Amniotic epithelial cell (primary cell): ENCODE data around the gene SF3B3.
A peak's percentile ranks its signal among the peaks of the same experiment; 100 is the strongest.

Source experiments
- DNase-seq: peaks from one replicate; pipeline ENCODE4 v3.0.0-alpha.2; 2010; ENCODE audit warnings: low read depth

The SF3B3 gene

GRCh38 chr16:70590722-70591415, 67.3 kb downstream of the SF3B3 start:
- no peak for DNase-seq

DNA sequence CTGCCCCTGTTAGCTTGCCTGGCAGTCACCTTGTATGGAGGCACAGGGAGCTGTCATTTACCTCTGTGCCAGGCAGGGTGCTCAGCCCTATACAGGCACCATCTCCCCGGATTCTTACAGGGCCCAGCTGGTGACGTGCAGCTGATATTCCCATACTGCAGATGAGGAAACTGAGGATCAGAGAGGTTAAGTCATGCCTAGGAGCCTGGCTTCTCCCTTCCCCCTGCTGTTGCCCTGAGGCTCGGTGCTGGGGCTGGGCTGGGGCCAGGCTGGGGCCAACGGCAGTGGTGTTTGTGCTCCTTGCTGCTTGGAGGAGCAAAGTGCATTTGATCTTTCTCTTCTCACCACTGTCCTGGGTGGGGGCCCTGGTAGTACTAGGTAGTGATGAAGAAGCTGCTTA, 68.0 kb downstream of the SF3B3 start:
- no peak for DNase-seq

DNA sequence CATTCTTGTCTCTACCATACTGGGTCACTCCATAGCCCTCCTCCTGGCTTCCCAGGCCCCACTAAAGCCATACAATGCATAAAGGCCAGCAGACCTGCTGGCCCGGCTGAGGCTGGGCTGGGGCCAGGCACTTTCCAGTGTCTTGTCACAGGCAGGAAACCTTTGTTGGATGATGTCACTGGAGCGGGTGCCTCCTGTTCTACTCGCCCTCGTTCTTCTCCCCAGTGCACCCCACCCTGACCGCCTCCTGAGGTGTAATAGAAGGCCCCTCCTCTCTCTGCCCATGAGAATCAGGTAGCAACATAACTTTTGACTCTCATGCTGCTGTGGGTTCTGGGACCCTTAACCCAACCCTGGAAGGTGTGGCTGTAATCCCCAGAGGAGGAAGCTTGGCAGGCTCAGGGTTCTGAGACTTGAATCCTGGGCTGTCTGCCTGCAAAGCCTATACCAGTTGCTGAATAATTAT, 68.5 kb downstream of the SF3B3 start:
- DNase-seq: no peak

- DNase-seq: no peak
Measured at GRCh38 chr16:70593544-70593943, 69.9 kb downstream of the SF3B3 start.

- DNase-seq: peak; percentile 64
Measured at GRCh38 chr16:70594569-70594968, 71.0 kb downstream of the SF3B3 start.

DNA sequence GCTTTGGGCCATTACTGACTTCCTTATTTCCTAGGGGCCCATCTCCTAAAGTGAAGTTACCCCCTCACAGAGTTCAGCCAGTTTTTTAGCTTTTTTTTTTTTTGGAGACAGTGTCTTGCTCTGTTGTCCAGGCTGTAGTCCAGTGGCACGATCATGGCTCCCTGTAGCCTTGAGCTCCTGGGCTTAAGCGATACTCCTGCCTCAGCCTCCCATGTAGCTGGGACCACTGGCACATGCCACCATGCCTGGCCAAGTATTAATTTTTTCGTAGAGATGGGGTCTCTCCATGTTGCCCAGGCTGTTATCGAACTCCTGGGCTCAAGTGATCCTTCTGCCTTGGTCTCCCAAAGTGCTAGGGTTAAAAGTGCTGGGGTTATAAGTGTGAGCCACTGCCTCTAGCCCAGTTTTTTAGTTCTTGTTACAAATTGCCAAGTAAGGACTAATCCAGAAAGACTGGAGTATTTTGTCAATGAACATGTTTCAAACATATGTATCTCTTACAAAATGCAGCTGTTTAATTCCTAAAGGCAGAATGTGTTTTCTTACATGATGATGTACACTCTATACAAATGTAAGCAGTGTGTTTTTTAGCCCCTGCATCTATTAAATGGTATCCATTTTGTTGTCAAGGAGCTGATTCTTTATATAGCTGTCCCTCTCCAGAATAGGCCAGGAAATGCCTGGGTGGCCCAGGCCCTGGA, 73.7 kb downstream of the SF3B3 start:
- DNase-seq: no peak

GRCh38 chr16:70598937-70599503, 75.4 kb downstream of the SF3B3 start:
- no peak for DNase-seq

GRCh38 chr16:70600730-70601129, 77.1 kb downstream of the SF3B3 start:
- DNase-seq: no peak

DNA sequence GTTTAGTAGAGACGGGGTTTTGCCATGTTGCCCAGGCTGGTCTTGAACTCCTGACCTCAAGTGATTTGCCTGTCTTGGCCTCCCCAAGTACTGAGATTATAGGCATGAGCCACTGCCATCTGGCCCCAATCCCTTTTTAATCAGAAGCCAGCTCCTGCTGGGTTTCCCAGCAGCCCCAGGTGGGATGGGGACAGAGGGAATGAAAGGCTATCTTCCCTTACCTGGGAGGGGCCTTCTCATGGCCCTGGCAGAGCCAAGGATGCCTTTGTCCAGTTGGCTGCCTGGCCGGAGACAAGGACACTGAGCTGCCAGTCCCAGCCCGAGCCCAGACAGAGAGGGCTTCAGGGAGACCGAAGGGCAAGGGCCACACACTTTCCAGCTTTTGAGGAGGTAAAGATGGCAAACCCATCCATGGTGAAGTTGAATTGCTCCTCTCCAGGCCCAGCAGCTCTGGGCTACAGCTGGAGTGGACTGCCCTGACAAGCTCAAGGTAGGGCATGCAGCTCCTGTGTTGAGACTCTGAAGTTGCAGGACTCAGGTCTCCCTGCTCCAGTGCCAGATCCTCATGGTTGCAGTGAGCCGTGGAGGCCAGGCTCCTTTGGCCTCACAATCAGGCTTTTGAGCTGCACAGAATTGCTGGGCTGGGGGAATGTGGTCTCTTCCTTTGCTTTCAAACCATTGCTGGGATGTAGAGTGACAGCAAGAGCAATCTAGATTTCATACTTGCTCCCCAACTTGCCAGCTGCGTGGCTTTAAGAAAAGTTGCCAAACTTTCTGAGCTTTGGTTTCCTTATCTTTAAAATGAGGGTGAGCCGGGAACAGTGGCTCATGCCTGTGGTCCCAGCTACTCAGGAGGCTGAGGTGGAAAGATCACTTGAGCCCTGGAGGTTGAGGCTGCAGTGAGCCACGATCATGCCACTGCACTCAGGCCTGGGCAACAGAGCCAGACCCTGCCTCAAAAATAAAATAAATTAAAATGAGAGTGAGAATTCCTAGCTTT, 78.3 kb downstream of the SF3B3 start:
- DNase-seq: peak; percentile 79

DNA sequence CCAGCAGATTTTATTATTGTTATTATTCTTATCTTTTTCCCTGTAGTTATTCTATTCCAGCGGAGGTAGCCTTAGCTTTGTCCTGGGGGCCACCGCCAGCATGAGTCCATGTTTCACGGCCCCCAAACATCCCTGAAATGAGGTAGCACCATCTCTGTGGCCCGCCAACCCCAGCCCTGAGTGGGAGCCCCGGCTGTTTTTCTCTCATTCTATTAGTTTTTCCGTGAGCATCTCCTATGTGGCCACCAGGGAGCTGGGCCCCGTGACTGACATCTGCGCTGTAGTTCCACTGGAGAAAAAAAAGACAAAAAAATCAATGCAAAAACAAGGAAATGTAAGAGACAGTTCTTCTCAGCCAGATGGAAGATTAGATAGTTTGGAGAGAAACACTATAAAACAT, 79.2 kb downstream of the SF3B3 start:
- DNase-seq: no peak

GRCh38 chr16:70604407-70605282, 81.0 kb downstream of the SF3B3 start:
- no peak for DNase-seq

DNA sequence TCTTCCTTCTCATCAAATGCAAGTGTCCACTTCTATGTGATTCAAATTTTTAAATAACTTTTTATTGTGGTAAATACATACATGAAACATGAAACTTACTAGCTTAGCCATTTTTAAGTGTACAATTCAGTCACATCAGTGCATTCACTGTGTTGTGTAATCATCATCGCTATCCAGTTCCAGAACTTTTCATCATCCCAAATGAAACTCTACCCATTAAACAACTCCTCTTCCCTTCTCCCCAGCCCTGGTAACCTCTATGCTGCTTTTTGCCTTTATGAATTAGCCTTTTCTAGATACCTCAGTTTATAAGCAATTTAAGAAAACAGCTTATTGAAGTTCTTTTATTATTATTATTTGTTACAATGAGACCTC, 81.7 kb downstream of the SF3B3 start:
- DNase-seq: no peak

- no peak for DNase-seq
Measured at GRCh38 chr16:70608521-70608920, 84.9 kb downstream of the SF3B3 start.

DNA sequence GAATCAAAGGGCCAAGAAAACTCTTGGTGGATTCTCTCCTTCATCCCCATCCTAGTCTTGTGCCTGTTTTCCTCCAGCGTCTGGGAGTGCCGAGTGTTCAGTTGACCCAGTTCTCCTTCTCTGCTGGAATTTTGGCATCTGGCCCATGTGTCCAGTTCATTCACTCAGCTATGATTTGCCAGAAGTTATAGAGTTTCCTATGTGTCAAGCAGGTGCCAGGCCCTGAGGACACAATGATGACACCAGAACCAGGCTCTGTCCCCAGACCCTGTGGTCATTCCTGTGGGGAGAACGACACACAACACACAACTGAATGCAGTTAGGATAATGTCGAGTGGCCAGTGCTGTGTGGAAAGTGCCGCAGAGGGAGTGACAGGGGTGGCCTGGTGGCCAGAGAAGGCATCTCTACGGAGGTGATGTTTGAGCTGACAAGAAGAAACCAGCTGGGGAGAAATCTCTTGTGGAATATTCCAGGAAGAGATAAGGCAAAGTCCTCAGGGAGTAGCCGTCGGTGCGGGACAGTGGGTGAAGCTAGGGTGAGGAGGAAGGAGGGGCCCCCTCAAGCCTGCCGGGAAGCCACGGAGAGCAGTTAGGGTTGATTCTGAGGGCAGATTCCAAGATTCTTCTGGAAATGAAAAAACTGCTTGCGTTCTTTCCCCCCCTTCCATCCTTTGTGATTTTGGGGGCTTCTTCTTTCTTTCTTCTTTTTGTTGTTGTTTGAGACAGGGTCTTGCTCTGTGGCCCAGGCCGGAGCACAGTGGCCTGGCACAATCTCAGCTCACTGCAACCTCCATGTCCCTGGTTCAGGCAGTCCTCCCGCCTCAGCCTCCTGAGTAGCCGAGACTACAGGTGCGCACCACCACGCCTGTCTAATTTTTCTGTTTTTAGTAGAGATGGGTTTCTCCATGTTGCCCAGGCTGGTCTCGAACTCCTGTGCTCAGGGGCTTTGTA, 86.9 kb downstream of the SF3B3 start:
- peak; percentile 49 for DNase-seq

- DNase-seq: no peak
Measured at GRCh38 chr16:70611224-70611598, 87.6 kb downstream of the SF3B3 start.

- no peak for DNase-seq
Measured at GRCh38 chr16:70611785-70612303, 88.2 kb downstream of the SF3B3 start.

- DNase-seq: peak; percentile 25
Measured at GRCh38 chr16:70612931-70613330, 89.3 kb downstream of the SF3B3 start.

DNA sequence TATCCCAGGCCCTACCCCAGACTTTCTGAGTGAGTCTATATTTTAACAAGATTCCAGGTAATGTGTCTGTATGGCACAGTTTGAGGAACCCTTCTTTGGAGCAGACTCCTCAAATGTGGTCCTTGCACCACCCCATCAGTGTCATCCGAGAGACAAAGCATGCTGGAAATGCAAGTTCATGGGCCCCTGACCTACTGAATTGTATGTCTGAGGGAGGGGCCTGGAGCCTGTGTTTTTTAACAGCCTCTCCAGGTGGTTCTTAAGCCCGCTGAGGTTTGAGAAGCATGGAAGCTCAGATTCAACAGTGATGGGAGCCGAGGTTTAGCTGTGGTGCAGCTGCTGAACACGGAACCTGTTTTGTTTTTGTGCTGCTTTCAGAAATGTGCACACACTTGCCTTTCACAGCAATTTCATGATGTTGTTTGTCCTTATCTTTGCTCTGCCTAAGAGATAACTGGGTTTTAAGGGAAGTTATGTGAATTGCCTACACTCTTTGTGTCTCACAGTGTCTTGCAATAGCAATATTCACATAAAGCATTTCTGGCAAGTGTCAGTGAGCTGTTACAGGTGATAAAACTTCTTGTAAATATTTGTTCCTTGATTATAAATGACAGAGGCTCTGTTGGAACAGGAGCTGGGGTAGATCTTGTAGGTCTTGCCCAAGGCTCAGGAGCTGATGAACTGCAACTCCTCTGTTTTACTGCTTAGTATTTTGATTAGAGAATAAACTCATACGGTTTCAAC, 90.8 kb downstream of the SF3B3 start:
- DNase-seq: peak; percentile 61

DNA sequence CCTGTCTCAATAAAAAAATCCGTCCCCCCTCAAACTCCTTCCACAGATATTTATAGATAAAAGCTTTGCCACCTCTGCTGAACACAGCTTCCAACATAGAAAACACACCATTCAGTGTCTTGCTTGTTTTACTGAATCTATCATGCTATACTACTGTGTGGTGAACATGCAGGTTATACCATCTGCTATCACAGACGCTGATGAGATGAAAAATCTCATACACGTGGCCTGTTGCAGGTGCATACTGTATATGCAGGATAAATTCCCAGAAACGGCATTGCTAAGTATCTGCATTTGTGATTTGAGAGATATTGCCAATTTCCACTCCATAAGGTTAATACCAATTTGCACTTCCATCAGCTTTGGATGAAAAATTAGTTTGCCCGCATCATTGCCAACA, 92.3 kb downstream of the SF3B3 start:
- no peak for DNase-seq
